Neural cell (in vitro differentiated cells): ENCODE results near the gene TYW3.

Experiments used
- CTCF ChIP-seq: fragments of 450-650 bp; IDR thresholded peaks from 2 replicates; pipeline ENCODE4 v1.5.1; 2014; ENCODE audit warnings: antibody characterized with exemption, mild to moderate bottlenecking, moderate library complexity; ENCODE audit not compliant: poor library complexity, severe bottlenecking
- EP300 ChIP-seq: fragments of 450-650 bp; conservative IDR thresholded peaks from 2 replicates; pipeline ENCODE4 v1.6.1; 2014; ENCODE audit warnings: antibody characterized with exemption, mild to moderate bottlenecking, moderate library complexity; ENCODE audit not compliant: poor library complexity, severe bottlenecking
- EZH2 ChIP-seq: fragments of 200-600, 300-800 bp; shearing (Covaris generic), sonication (generic); IDR thresholded peaks from 2 replicates; pipeline ENCODE4 v1.6.1; 2014; ENCODE audit warnings: antibody characterized with exemption, low read length, borderline replicate concordance, mild to moderate bottlenecking; ENCODE audit not compliant: insufficient read depth, poor library complexity, severe bottlenecking
- POLR2AphosphoS5 ChIP-seq: IDR thresholded peaks from 2 replicates; pipeline ENCODE4 v1.6.1; 2012

DNA sequence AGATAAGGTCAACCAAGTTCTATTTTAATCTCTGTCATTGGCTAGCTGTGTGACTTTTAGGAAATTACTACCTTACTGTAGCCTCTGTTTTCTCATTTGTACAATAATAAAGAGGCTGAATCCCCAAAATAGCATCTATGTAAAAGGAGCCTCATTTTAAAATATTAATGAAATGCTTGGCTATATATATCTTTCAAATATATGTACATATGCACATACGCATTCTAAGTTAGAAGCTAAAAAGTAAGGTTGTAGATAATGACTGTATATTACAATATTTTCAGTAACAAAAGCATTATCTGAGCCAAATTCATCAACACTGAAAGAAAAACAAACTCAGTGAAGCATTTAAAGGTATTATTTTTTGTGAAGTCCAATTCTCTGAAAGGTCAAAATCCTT is 44.6 kb downstream of the TYW3 start:
- no peak for TF ChIP-seq CTCF
- no peak for TF ChIP-seq EZH2
- TF ChIP-seq EP300: no peak
- TF ChIP-seq POLR2AphosphoS5: no peak
